HepG2 (cell line): Measurements from ENCODE around the gene IFT122. TPM values are rescaled to one million over a fixed set of nuclear protein-coding genes. Genes with fewer than 3 reads are reported as not detected.

Experiments
- ATAD3A ChIP-seq: sonication (generic); formaldehyde crosslinking; IDR thresholded peaks from 2 replicates; pipeline ENCODE4 v1.4.0; 2020; ENCODE audit warnings: missing genetic modification reagents
- GFI1 ChIP-seq: sonication (generic); formaldehyde crosslinking; IDR thresholded peaks from 2 replicates; pipeline ENCODE4 v1.5.0; 2020; ENCODE audit warnings: missing genetic modification reagents, mild to moderate bottlenecking, borderline replicate concordance
- MED1 ChIP-seq: sonication (generic); formaldehyde crosslinking; IDR thresholded peaks from 2 replicates; pipeline ENCODE4 v1.4.0; 2020; ENCODE audit warnings: missing genetic modification reagents
- MTF2 ChIP-seq: sonication (generic); formaldehyde crosslinking; IDR thresholded peaks from 2 replicates; pipeline ENCODE4 v1.5.0; 2020; ENCODE audit warnings: missing genetic modification reagents, borderline replicate concordance
- PTBP1 ChIP-seq: fragments of 200-400 bp; formaldehyde crosslinking; IDR thresholded peaks from 2 replicates; pipeline ENCODE4 v1.6.1; 2018; ENCODE audit warnings: low read length, low read depth; ENCODE audit not compliant: poor library complexity, severe bottlenecking
- RFXANK ChIP-seq: IDR thresholded peaks from 2 replicates; pipeline ENCODE4 v1.6.1; 2016
- SP4 ChIP-seq: sonication (generic); formaldehyde crosslinking; IDR thresholded peaks from 2 replicates; pipeline ENCODE4 v1.8.1; 2023; ENCODE audit warnings: mild to moderate bottlenecking, missing genetic modification reagents
- ZFP36 ChIP-seq: fragments of 150-350 bp; IDR thresholded peaks from 2 replicates; pipeline ENCODE4 v1.6.1; 2018; ENCODE audit warnings: borderline replicate concordance, low read length, low read depth; ENCODE audit not compliant: partially characterized antibody
- ZNF367 ChIP-seq: sonication (generic); formaldehyde crosslinking; IDR thresholded peaks from 2 replicates; pipeline ENCODE4 v1.4.0; 2020; ENCODE audit warnings: missing genetic modification reagents, borderline replicate concordance
- ZNF598 ChIP-seq: sonication (generic); formaldehyde crosslinking; IDR thresholded peaks from 2 replicates; pipeline ENCODE4 v1.5.1; 2020; ENCODE audit warnings: mild to moderate bottlenecking, missing genetic modification reagents, borderline replicate concordance
- polyA plus RNA-seq, 8 experiments: library from polyadenylated mRNA; depleted of rRNA in 3 of 8; stranded (reverse) in 7 of 8; unstranded in 1 of 8; fragments of >200 nt; fragmentation: Illumina TruSeq in 4 of 8; extraction: Trizol in 4 of 8; gene quantifications; 2 replicates each; pipeline versions ENCODE4 v1.2.1 to v1.2.3, GENCODE V29; 2011 to 2016; ENCODE audit warnings: low read depth in 4 of 8, missing spikeins in 1 of 8, mixed read lengths in 1 of 8; ENCODE audit not compliant: insufficient read depth in 1 of 8
- total RNA-seq, 5 experiments: library from RNA; depleted of rRNA; stranded (reverse); fragments of >200 nt; fragmentation: Illumina TruSeq; extraction: Trizol; gene quantifications; 2 replicates each; pipeline ENCODE4 v1.2.3, GENCODE V29; 2016; ENCODE audit warnings: low read depth in 1 of 5
- TF ChIP-seq, protein P1 (sequence below): sonication (generic); formaldehyde crosslinking; IDR thresholded peaks from 2 replicates; pipeline ENCODE4 v1.5.0; 2020; ENCODE audit warnings: missing genetic modification reagents, mild to moderate bottlenecking, borderline replicate concordance
- TF ChIP-seq, protein P2 (sequence below): sonication (generic); formaldehyde crosslinking; IDR thresholded peaks from 2 replicates; pipeline ENCODE4 v1.4.0; 2020; ENCODE audit warnings: mild to moderate bottlenecking, missing genetic modification reagents, borderline replicate concordance
- TF ChIP-seq, protein P3 (sequence below): sonication (generic); formaldehyde crosslinking; IDR thresholded peaks from 2 replicates; pipeline ENCODE4 v1.8.1; 2023; ENCODE audit warnings: mild to moderate bottlenecking, missing genetic modification reagents
- TF ChIP-seq, protein P4 (sequence below): sonication (generic); formaldehyde crosslinking; conservative IDR thresholded peaks from 2 replicates; pipeline ENCODE4 v1.8.1; 2023; ENCODE audit warnings: missing genetic modification reagents
- TF ChIP-seq, protein P5 (sequence below): sonication (generic); formaldehyde crosslinking; IDR thresholded peaks from 2 replicates; pipeline ENCODE4 v1.4.0; 2020; ENCODE audit warnings: mild to moderate bottlenecking, missing genetic modification reagents
- TF ChIP-seq, protein P6 (sequence below): sonication (generic); formaldehyde crosslinking; IDR thresholded peaks from 2 replicates; pipeline ENCODE4 v1.8.0; 2022; ENCODE audit warnings: low read depth, missing genetic modification reagents

IFT122 gene
- total and polyA plus RNA-seq, 2 of the 13 experiments (the other 11 are each of a cell fraction or from before 2014, with no cell fraction given): 10.1 to 10.3 TPM

DNA sequence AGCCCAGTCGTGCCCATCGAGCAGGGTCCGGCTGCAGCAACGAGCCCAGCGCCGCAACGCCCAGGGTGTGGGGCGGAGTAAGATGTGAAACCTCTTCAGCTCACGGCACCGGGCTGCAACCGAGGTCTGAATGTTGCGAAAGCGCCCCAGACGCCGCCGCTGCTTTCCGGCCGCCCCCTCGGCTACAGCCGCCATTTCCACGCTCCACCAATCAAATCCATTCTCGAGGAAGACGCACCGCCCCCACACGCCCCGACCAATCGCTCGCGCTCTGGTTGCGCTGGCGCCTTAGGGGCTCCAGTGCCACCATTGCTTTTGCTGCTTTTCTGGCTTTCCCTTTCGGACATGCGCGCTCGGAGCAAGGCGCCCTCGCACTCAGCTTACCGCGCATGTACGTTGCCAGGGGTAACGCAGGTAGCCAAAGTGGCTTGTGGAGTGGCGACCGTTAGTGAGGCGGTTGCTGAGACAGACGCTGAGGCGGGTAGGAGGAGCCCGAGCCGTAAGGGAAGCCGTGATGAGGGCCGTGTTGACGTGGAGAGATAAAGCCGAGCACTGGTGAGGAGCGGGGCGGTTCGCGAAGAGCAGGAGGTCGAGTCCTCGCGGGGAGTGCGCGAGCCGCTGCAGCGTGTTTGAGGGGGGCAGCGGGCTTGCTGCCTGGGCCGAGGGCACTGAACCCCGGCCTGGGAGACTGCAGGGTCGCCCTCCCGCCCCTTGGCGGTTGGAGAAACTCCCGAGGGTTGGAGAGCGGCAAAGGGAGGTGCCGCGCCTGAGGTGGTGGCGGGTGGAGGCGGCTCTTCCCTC, at the start of gene IFT122, which contains the start of gene MBD4 (continued):
- TF ChIP-seq, protein P1, sequence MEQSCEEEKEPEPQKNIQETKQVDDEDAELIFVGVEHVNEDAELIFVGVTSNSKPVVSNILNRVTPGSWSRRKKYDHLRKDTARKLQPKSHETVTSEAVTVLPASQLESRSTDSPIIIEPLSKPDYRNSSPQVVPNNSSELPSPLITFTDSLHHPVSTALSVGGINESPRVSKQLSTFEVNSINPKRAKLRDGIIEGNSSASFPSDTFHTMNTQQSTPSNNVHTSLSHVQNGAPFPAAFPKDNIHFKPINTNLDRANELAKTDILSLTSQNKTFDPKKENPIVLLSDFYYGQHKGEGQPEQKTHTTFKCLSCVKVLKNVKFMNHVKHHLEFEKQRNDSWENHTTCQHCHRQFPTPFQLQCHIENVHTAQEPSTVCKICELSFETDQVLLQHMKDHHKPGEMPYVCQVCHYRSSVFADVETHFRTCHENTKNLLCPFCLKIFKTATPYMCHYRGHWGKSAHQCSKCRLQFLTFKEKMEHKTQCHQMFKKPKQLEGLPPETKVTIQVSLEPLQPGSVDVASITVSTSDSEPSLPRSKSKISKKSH (CRISPR knock-in tag): peak; percentile 26; the same call in 1 of the 2 replicates
- TF ChIP-seq GFI1 (CRISPR knock-in tag) (peak; percentile 61; the same call in 1 of the 2 replicates), ZNF367 (CRISPR knock-in tag) (no peak), MED1 (CRISPR knock-in tag) (0 out of 2 replicates have a peak, but pooled peaks have one; percentile 13), ZNF598 (CRISPR knock-in tag) (no peak; the same call in 1 of the 2 replicates), RFXANK (peak; percentile 29; the same call in 1 of the 2 replicates), MTF2 (no peak), SP4 (CRISPR knock-in tag) (peak; percentile 83), ZFP36 (no peak), ATAD3A (CRISPR knock-in tag) (peak; percentile 66; the same call in 1 of the 2 replicates), PTBP1 (no peak)
- TF ChIP-seq, protein P2, sequence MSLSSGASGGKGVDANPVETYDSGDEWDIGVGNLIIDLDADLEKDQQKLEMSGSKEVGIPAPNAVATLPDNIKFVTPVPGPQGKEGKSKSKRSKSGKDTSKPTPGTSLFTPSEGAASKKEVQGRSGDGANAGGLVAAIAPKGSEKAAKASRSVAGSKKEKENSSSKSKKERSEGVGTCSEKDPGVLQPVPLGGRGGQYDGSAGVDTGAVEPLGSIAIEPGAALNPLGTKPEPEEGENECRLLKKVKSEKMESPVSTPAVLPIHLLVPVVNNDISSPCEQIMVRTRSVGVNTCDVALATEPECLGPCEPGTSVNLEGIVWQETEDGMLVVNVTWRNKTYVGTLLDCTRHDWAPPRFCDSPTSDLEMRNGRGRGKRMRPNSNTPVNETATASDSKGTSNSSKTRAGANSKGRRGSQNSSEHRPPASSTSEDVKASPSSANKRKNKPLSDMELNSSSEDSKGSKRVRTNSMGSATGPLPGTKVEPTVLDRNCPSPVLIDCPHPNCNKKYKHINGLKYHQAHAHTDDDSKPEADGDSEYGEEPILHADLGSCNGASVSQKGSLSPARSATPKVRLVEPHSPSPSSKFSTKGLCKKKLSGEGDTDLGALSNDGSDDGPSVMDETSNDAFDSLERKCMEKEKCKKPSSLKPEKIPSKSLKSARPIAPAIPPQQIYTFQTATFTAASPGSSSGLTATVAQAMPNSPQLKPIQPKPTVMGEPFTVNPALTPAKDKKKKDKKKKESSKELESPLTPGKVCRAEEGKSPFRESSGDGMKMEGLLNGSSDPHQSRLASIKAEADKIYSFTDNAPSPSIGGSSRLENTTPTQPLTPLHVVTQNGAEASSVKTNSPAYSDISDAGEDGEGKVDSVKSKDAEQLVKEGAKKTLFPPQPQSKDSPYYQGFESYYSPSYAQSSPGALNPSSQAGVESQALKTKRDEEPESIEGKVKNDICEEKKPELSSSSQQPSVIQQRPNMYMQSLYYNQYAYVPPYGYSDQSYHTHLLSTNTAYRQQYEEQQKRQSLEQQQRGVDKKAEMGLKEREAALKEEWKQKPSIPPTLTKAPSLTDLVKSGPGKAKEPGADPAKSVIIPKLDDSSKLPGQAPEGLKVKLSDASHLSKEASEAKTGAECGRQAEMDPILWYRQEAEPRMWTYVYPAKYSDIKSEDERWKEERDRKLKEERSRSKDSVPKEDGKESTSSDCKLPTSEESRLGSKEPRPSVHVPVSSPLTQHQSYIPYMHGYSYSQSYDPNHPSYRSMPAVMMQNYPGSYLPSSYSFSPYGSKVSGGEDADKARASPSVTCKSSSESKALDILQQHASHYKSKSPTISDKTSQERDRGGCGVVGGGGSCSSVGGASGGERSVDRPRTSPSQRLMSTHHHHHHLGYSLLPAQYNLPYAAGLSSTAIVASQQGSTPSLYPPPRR: peak; percentile 45; the same call in 1 of the 2 replicates
- TF ChIP-seq, protein P3, sequence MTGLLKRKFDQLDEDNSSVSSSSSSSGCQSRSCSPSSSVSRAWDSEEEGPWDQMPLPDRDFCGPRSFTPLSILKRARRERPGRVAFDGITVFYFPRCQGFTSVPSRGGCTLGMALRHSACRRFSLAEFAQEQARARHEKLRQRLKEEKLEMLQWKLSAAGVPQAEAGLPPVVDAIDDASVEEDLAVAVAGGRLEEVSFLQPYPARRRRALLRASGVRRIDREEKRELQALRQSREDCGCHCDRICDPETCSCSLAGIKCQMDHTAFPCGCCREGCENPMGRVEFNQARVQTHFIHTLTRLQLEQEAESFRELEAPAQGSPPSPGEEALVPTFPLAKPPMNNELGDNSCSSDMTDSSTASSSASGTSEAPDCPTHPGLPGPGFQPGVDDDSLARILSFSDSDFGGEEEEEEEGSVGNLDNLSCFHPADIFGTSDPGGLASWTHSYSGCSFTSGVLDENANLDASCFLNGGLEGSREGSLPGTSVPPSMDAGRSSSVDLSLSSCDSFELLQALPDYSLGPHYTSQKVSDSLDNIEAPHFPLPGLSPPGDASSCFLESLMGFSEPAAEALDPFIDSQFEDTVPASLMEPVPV (CRISPR knock-in tag): no peak
- TF ChIP-seq, protein P4, sequence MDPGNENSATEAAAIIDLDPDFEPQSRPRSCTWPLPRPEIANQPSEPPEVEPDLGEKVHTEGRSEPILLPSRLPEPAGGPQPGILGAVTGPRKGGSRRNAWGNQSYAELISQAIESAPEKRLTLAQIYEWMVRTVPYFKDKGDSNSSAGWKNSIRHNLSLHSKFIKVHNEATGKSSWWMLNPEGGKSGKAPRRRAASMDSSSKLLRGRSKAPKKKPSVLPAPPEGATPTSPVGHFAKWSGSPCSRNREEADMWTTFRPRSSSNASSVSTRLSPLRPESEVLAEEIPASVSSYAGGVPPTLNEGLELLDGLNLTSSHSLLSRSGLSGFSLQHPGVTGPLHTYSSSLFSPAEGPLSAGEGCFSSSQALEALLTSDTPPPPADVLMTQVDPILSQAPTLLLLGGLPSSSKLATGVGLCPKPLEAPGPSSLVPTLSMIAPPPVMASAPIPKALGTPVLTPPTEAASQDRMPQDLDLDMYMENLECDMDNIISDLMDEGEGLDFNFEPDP: no peak
- TF ChIP-seq, protein P5, sequence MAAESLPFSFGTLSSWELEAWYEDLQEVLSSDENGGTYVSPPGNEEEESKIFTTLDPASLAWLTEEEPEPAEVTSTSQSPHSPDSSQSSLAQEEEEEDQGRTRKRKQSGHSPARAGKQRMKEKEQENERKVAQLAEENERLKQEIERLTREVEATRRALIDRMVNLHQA (CRISPR knock-in tag): no peak
- TF ChIP-seq, protein P6, sequence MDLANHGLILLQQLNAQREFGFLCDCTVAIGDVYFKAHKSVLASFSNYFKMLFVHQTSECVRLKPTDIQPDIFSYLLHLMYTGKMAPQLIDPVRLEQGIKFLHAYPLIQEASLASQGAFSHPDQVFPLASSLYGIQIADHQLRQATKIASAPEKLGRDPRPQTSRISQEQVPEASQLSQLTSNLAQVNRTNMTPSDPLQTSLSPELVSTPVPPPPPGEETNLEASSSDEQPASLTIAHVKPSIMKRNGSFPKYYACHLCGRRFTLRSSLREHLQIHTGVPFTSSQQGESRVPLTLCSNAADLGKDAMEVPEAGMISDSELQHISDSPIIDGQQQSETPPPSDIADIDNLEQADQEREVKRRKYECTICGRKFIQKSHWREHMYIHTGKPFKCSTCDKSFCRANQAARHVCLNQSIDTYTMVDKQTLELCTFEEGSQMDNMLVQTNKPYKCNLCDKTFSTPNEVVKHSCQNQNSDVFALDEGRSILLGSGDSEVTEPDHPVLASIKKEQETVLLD (CRISPR knock-in tag): peak; percentile 67
